Myocyte (in vitro differentiated cells): ENCODE results near the gene CC2D1A. TPM values are rescaled to one million over a fixed set of nuclear protein-coding genes. Genes with fewer than 3 reads are reported as not detected.
"Not testable (repeated sequence)": the region's sequence is repeated elsewhere in the genome, so short reads cannot be mapped to it uniquely, and the experiment has no call there.

Source experiments
- DNase-seq: peaks from one replicate; pipeline ENCODE4 v3.0.0-alpha.2; 2012; ENCODE audit warnings: low read depth
- total RNA-seq: library from RNA; depleted of rRNA; stranded (reverse); fragments of >200 nt; gene quantifications from 2 replicates; pipeline ENCODE4 v1.2.3, GENCODE V29; 2014

The CC2D1A gene
- total RNA-seq, 1 donor from 2014 or later: 15.9 TPM

- no peak for DNase-seq
Observed at GRCh38 chr19:13960863-13961784, 55.1 kb downstream of the CC2D1A start.

- no peak for DNase-seq
Observed at GRCh38 chr19:13961826-13962698, 56.1 kb downstream of the CC2D1A start.

- DNase-seq: no peak
Observed at GRCh38 chr19:13962699-13963602, 57.0 kb downstream of the CC2D1A start.

GRCh38 chr19:13963603-13964105, 57.7 kb downstream of the CC2D1A start:
- no peak for DNase-seq

GRCh38 chr19:13964776-13965175, 58.8 kb downstream of the CC2D1A start:
- peak; percentile 31 for DNase-seq

GRCh38 chr19:13965377-13965896, 59.4 kb downstream of the CC2D1A start:
- no peak for DNase-seq

- DNase-seq: no peak
Observed at GRCh38 chr19:13965926-13966683, 60.1 kb downstream of the CC2D1A start.

GRCh38 chr19:13966684-13967128, 60.7 kb downstream of the CC2D1A start:
- DNase-seq: no peak

GRCh38 chr19:13967206-13967605, 61.2 kb downstream of the CC2D1A start:
- not testable (repeated sequence) for DNase-seq

GRCh38 chr19:13968383-13968935, 62.5 kb downstream of the CC2D1A start:
- DNase-seq: no peak

- no peak for DNase-seq
Observed at GRCh38 chr19:13968999-13969398, 63.0 kb downstream of the CC2D1A start.

GRCh38 chr19:13969897-13970296, 63.9 kb downstream of the CC2D1A start:
- no peak for DNase-seq

GRCh38 chr19:13971868-13972267, 65.9 kb downstream of the CC2D1A start:
- not testable (repeated sequence) for DNase-seq

- DNase-seq: no peak
Observed at GRCh38 chr19:13972368-13973155, 66.6 kb downstream of the CC2D1A start.

GRCh38 chr19:13973479-13973878, 67.5 kb downstream of the CC2D1A start:
- not testable (repeated sequence) for DNase-seq

GRCh38 chr19:13974073-13974472, 68.1 kb downstream of the CC2D1A start:
- DNase-seq: no peak

- DNase-seq: no peak
Observed at GRCh38 chr19:13975870-13976269, 69.9 kb downstream of the CC2D1A start.

- DNase-seq: no peak
Observed at GRCh38 chr19:13976446-13976845, 70.4 kb downstream of the CC2D1A start.
